BE2C (cell line): Measurements from ENCODE around the gene ANO1.

Source experiments
- DNase-seq: peaks from one replicate; pipeline ENCODE4 v3.0.0-alpha.2; 2020
- H3K27me3 ChIP-seq: fragments of 250-450 bp; sonication (Bioruptor Pico); 2 replicates; pipeline ENCODE4 v1.5.1; 2020; ENCODE audit warnings: mild to moderate bottlenecking
- H3K36me3 ChIP-seq: fragments of 250-450 bp; sonication (Bioruptor Pico); 2 replicates; pipeline ENCODE4 v1.5.1; 2020; ENCODE audit warnings: mild to moderate bottlenecking
- H3K4me1 ChIP-seq: fragments of 250-450 bp; sonication (Bioruptor Pico); 2 replicates; pipeline ENCODE4 v1.5.1; 2020
- H3K4me3 ChIP-seq: 2 replicates; pipeline ENCODE4 v1.5.1; 2011; ENCODE audit warnings: low read depth, low read length
- H3K9me3 ChIP-seq: fragments of 250-450 bp; sonication (Bioruptor Pico); 2 replicates; pipeline ENCODE4 v1.5.1; 2020
- TF ChIP-seq, protein P1 (sequence below): IDR thresholded peaks from 2 replicates; pipeline ENCODE4 v1.5.1; 2012; ENCODE audit warnings: mild to moderate bottlenecking, low read depth, low read length

The ANO1 gene

GRCh38 chr11:70159627-70160570 is 81.8 kb downstream of the ANO1 start:
- no peak for DNase-seq
- Histone ChIP-seq H3K4me1 (no peaks in the 10 kb centered on the region), H3K4me3 (no peak overlapping the region), H3K27me3 (no peaks in the 10 kb centered on the region), H3K36me3 (no peaks in the 10 kb centered on the region), H3K9me3 (no peaks in the 10 kb centered on the region)
- TF ChIP-seq, protein P1, sequence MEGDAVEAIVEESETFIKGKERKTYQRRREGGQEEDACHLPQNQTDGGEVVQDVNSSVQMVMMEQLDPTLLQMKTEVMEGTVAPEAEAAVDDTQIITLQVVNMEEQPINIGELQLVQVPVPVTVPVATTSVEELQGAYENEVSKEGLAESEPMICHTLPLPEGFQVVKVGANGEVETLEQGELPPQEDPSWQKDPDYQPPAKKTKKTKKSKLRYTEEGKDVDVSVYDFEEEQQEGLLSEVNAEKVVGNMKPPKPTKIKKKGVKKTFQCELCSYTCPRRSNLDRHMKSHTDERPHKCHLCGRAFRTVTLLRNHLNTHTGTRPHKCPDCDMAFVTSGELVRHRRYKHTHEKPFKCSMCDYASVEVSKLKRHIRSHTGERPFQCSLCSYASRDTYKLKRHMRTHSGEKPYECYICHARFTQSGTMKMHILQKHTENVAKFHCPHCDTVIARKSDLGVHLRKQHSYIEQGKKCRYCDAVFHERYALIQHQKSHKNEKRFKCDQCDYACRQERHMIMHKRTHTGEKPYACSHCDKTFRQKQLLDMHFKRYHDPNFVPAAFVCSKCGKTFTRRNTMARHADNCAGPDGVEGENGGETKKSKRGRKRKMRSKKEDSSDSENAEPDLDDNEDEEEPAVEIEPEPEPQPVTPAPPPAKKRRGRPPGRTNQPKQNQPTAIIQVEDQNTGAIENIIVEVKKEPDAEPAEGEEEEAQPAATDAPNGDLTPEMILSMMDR, result no peak

- H3K4me3 ChIP-seq, result no peak overlapping the region
- no peaks in the 10 kb centered on the region for H3K27me3 ChIP-seq
- no peak for DNase-seq
- no peaks in the 10 kb centered on the region for H3K4me1 ChIP-seq
- TF ChIP-seq, protein P1, result no peak
- H3K36me3 ChIP-seq, result no peaks in the 10 kb centered on the region
- H3K9me3 ChIP-seq, result no peaks in the 10 kb centered on the region
Measured at GRCh38 chr11:70161043-70161625, 83.0 kb downstream of the ANO1 start.

DNA sequence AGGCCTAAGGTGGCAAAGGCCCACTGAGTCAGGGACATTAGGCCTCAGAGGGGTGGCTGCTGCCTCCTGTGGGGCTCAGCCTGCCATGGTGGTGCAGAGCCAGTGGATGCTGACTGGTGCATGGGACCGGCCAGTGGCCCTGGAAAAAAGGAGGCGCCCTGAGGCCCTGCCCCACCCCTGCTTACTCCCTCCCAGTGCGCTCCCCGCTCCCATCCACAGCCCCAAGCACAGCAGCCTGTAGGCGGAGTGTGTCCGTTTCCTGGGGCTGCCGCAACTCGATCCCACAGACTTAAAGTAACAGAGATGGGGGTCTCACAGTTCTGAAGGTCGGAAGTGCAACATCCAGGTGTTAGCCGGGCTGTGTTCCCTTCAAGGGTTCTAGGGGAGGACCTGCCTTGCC is 86.6 kb downstream of the ANO1 start:
- Histone ChIP-seq H3K36me3 (no peaks in the 10 kb centered on the region), H3K9me3 (no peaks in the 10 kb centered on the region), H3K27me3 (no peaks in the 10 kb centered on the region), H3K4me1 (no peaks in the 10 kb centered on the region), H3K4me3 (no peak overlapping the region)
- TF ChIP-seq, protein P1, result no peak
- DNase-seq, result no peak

DNA sequence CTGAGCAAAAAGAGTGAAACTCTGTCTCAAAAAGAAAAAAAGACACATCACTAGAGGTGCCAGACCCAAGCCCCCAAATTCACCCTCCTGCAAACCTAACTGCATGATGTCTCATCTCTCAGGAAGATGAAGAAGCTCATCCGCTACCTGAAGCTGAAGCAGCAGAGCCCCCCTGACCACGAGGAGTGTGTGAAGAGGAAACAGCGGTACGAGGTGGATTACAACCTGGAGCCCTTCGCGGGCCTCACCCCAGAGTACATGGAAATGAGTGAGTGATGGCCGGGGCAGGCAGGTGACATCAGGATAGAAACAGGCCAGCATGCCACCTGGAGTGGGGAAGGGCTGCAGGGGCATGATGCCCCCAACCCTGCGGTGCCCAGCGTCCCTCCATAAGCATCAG is 89.0 kb downstream of the ANO1 start:
- Histone ChIP-seq H3K9me3 (no peaks in the 10 kb centered on the region), H3K36me3 (no peaks in the 10 kb centered on the region), H3K27me3 (no peaks in the 10 kb centered on the region), H3K4me1 (no peaks in the 10 kb centered on the region), H3K4me3 (no peak overlapping the region)
- DNase-seq, result no peak
- TF ChIP-seq, protein P1, result no peak

DNA sequence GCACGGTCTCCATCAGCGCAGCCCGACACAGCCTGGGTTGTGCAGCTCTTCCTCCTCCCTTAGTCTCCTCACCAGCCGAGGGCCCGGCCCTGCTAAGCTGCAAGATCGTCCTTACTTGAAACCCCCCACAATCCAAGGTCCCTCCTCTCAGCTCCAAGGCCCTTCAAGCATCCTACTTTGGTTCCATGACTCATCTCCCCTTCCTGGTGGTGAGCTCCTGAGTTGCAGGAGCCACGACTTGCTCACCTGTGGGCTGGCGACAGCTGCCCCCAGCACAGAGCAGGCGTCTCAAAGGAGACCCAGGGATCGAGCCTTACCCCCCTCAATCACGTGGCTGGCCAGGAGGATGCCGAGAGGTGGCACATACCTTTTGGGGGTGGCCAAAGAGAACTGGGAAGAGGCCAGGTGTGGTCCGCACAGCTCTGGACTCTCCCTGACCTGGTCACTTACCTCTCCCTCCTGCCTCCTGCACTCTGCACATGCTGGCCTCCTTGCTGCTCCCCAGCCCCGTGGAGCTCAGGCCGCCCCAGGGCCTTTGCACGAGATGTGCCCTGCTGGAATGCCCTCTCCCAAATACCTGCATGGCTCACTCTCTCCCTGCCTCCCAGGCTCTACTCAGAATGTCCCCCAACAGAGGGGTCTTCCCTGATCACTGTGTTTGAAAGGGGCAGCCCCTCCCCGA is 89.7 kb downstream of the ANO1 start:
- Histone ChIP-seq H3K36me3 (no peaks in the 10 kb centered on the region), H3K4me3 (no peak overlapping the region), H3K9me3 (no peaks in the 10 kb centered on the region), H3K4me1 (no peaks in the 10 kb centered on the region), H3K27me3 (no peaks in the 10 kb centered on the region)
- no peak for DNase-seq
- TF ChIP-seq, protein P1, result no peak

DNA sequence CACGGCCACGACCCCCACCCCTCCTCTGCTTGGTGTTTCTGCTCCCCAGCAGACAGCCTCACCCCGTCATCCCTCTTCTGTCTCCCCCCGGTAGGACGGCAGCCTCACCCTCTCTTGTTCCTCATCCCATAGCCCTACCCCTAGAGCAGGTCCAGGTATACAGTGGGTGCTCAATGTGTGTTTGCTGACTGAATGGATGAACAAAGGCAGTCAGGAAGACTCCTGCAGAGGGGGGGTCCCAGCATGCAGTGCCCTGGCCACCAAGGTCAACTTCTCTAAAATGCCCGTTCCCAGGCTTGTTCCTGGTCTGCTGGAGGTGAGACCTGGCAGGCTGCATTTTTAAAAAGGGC is 90.3 kb downstream of the ANO1 start:
- TF ChIP-seq, protein P1, result no peak
- no peaks in the 10 kb centered on the region for H3K4me1 ChIP-seq
- H3K4me3 ChIP-seq, result no peak overlapping the region
- no peaks in the 10 kb centered on the region for H3K27me3 ChIP-seq
- H3K36me3 ChIP-seq, result no peaks in the 10 kb centered on the region
- DNase-seq, result no peak
- H3K9me3 ChIP-seq, result no peaks in the 10 kb centered on the region
